Upper lobe of right lung (tissue), 1 donor: ENCODE data around the gene GVQW3. TPM values are rescaled to one million over a fixed set of nuclear protein-coding genes. Genes with fewer than 3 reads are reported as not detected.

ENCODE experiments used
- ATAC-seq: fragments of 200-7000 bp; cut with Tn5 transposase; one replicate; pipeline ENCODE4 v1.9.1; 2020; ENCODE audit warnings: mild to moderate bottlenecking, moderate library complexity
- DNase-seq: peaks from one replicate; pipeline ENCODE4 v3.0.0-alpha.2; 2020
- H3K27ac ChIP-seq: fragments of 200-600 bp; one replicate; pipeline ENCODE4 v1.8.0; 2022
- H3K27me3 ChIP-seq: fragments of 200-600 bp; one replicate; pipeline ENCODE4 v1.8.0; 2022; ENCODE audit warnings: mild to moderate bottlenecking
- H3K36me3 ChIP-seq: fragments of 200-600 bp; one replicate; pipeline ENCODE4 v1.8.0; 2022
- H3K4me1 ChIP-seq: fragments of 200-600 bp; one replicate; pipeline ENCODE4 v1.8.0; 2022
- H3K4me3 ChIP-seq: fragments of 200-600 bp; one replicate; pipeline ENCODE4 v1.8.0; 2022; ENCODE audit warnings: mild to moderate bottlenecking
- H3K9me3 ChIP-seq: fragments of 200-600 bp; one replicate; pipeline ENCODE4 v1.8.0; 2022
- CTCF ChIP-seq: fragments of 200-600 bp; IDR thresholded peaks from one replicate; pipeline ENCODE4 v1.8.0; 2022; ENCODE audit warnings: antibody characterized with exemption
- intact Hi-C: fragments of 100-400 bp; cut with DNase I; formaldehyde crosslinking; loops from one replicate; pipeline ENCODE4 v1.11.0; 2022
- total RNA-seq: library from RNA; stranded (reverse); fragmentation: NEBNext Ultra II Directional; extraction: Animal tissue kit (Norgen Biotek cat#: 25700); gene quantifications from one replicate; pipeline ENCODE4 v1.2.1, GENCODE V29; 2021
- donor health status: DM: no; HTN: yes; CAD: no; lungs with severe emphysema.

GVQW3 gene
- total RNA-seq, 1 donor from 2014 or later, result 2.0 TPM

DNA sequence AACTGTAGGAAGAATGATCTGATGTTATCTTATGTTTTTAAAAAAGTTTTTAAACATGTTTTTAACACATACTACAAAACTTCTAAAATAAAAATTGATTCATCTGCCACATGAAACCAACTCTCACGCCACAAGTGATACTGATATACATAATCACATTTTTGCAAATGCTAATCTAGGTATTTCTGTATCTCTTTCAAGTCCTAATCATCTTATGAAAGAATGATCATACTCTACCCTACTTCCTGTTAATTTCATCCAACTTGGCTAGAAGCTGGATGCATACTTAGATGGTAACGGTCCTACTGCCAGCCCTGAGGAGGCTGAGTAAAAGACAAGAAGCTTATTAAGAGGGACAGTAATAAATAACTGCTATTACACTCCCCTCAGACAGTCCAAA lies 19.3 kb upstream of the GVQW3 start:
- Histone ChIP-seq H3K4me1 (peaks cover 10% of the 10 kb centered on the region), H3K36me3 (peaks cover 18% of the 10 kb centered on the region), H3K9me3 (no peaks in the 10 kb centered on the region), H3K4me3 (no peak overlapping the region), H3K27ac (no peak overlapping the region), H3K27me3 (no peaks in the 10 kb centered on the region)
- DNase-seq, result no peak
- intact Hi-C loops, result no loop called here
- ATAC-seq, result no peak
- no peak for TF ChIP-seq CTCF

GRCh38 chr11:76362716-76363115 lies 18.4 kb upstream of the GVQW3 start:
- no peak for TF ChIP-seq CTCF
- no peak overlapping the region for H3K27ac ChIP-seq
- H3K27me3 ChIP-seq, result no peaks in the 10 kb centered on the region
- H3K4me1 ChIP-seq, result peaks cover 10% of the 10 kb centered on the region
- peaks cover 11% of the 10 kb centered on the region for H3K36me3 ChIP-seq
- DNase-seq (no peak), ATAC-seq (no peak)
- no peak overlapping the region for H3K4me3 ChIP-seq
- intact Hi-C loops, result no loop called here
- no peaks in the 10 kb centered on the region for H3K9me3 ChIP-seq

GRCh38 chr11:76365038-76365679 lies 16.0 kb upstream of the GVQW3 start:
- Histone ChIP-seq H3K9me3 (no peaks in the 10 kb centered on the region), H3K4me3 (no peak overlapping the region), H3K36me3 (peaks cover 2% of the 10 kb centered on the region), H3K27me3 (no peaks in the 10 kb centered on the region), H3K4me1 (peaks cover 10% of the 10 kb centered on the region), H3K27ac (no peak overlapping the region)
- DNase-seq (no peak), ATAC-seq (no peak)
- TF ChIP-seq CTCF, result no peak
- intact Hi-C loops, result no loop called here

DNA sequence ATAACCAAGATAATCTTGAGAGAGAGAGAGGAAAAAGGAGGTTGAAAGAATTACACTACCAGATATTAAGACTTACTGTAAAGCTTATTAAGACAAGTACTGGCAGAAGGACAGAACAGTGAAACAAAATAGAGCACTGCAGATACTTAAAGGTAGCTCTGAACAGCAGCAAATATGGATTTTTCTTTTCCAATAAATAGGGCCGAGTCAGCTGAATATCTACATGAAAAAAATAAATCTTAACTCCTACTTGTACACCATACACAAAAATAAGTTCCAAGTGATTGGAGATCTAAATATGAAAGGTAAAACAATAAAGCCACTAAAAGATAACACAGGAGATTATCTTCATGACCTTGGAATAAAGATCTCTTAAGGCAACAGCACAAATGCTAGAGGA lies 12.6 kb upstream of the GVQW3 start:
- ATAC-seq, result no peak
- Histone ChIP-seq H3K36me3 (no peaks in the 10 kb centered on the region), H3K27ac (no peak overlapping the region), H3K27me3 (no peaks in the 10 kb centered on the region), H3K4me1 (peaks cover 10% of the 10 kb centered on the region), H3K9me3 (no peaks in the 10 kb centered on the region), H3K4me3 (no peak overlapping the region)
- TF ChIP-seq CTCF, result no peak
- DNase-seq, result no peak
- intact Hi-C loops, result no loop called here

- Histone ChIP-seq H3K4me3 (no peak overlapping the region), H3K27ac (no peak overlapping the region), H3K27me3 (no peaks in the 10 kb centered on the region), H3K4me1 (peaks cover 10% of the 10 kb centered on the region), H3K36me3 (no peaks in the 10 kb centered on the region), H3K9me3 (no peaks in the 10 kb centered on the region)
- no peak for TF ChIP-seq CTCF
- intact Hi-C loops, result no loop called here
- no peak for ATAC-seq
- DNase-seq, result no peak
These were observed 11.7 kb upstream of the GVQW3 start for GRCh38 chr11:76369406-76369805.

DNA sequence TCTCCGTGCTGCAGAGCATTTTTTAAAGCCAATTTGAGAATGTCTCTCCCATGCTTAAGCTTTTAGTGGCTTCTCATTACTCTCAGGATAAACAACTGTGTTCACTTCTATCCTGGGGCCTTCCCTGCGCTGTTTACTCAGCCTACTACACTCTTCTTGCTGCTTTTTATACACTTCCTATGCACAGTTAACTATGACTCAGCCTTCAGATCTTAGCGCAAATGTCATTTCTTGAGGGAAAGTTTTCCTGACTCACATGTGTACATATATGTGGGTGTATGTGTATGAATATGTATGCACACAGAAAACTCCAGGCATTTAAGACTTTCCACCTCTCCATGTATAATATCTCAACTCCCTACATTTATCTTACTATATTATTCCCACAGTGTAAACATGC lies 10.0 kb upstream of the GVQW3 start:
- ATAC-seq, result peak; percentile 67
- H3K4me3 ChIP-seq, result no peak overlapping the region
- TF ChIP-seq CTCF, result no peak
- no peak for DNase-seq
- H3K27me3 ChIP-seq, result no peaks in the 10 kb centered on the region
- H3K27ac ChIP-seq, result no peak overlapping the region
- H3K9me3 ChIP-seq, result no peaks in the 10 kb centered on the region
- H3K36me3 ChIP-seq, result no peaks in the 10 kb centered on the region
- H3K4me1 ChIP-seq, result peaks cover 11% of the 10 kb centered on the region
- intact Hi-C loops, result no loop called here
